CD4-positive, alpha-beta T cell (primary cell): ENCODE results near the gene ZSCAN18. TPM values are rescaled to one million over a fixed set of nuclear protein-coding genes. Genes with fewer than 3 reads are reported as not detected.

Experiments
- ATAC-seq: fragments of 200-7000 bp; cut with Tn5 transposase; one replicate; pipeline ENCODE4 v1.10.0; 2022; ENCODE audit warnings: mild to moderate bottlenecking; ENCODE audit not compliant: poor library complexity
- CTCF ChIA-PET: fragments of 350-600 bp; sonication (Branson Sonifier 250); formaldehyde crosslinking; loops from one replicate; lab custom pipeline; 2021; ENCODE audit warnings: antibody characterized with exemption, inconsistent platforms; lab: Charles Lee
- POLR2A ChIA-PET: fragments of 350-600 bp; sonication (Branson Sonifier 250); formaldehyde crosslinking; loops from one replicate; lab custom pipeline; 2021; ENCODE audit warnings: antibody characterized with exemption, inconsistent platforms; lab: Charles Lee
- DNase-seq, 14 experiments: peaks; one replicate each; pipeline ENCODE4 v3.0.0-alpha.2; 2013 to 2020; ENCODE audit warnings: mixed read lengths in 2 of 14
- H3K27ac ChIP-seq, 2 donors: one replicate each; pipeline versions ENCODE4 v1.5.1 to v1.7.0; 2013; ENCODE audit warnings: low read length in 2 of 2, low read depth in 1 of 2, mild to moderate bottlenecking in 1 of 2
- H3K27me3 ChIP-seq, 2 experiments: 1 replicate in 1 of 2; 2 replicates in 1 of 2; pipeline versions ENCODE4 v1.6.1 to v1.7.0; 2013; ENCODE audit warnings: low read length in 2 of 2, control low read depth in 1 of 2, mild to moderate bottlenecking in 1 of 2, moderate library complexity in 1 of 2; ENCODE audit not compliant: insufficient read depth in 2 of 2, control insufficient read depth in 1 of 2
- H3K36me3 ChIP-seq: one replicate; pipeline ENCODE4 v1.6.1; 2013; ENCODE audit warnings: low read length, control low read depth; ENCODE audit not compliant: insufficient read depth
- H3K4me1 ChIP-seq: one replicate; pipeline ENCODE4 v1.6.1; 2013; ENCODE audit warnings: low read length, control low read depth; ENCODE audit not compliant: insufficient read depth
- H3K4me3 ChIP-seq: one replicate; pipeline ENCODE4 v1.5.1; 2013; ENCODE audit warnings: mild to moderate bottlenecking, low read length, moderate library complexity
- H3K9me3 ChIP-seq, 2 experiments: 1 replicate in 1 of 2; 2 replicates in 1 of 2; pipeline versions ENCODE4 v1.6.1 to v1.7.0; 2013; ENCODE audit warnings: low read length in 2 of 2, mild to moderate bottlenecking in 2 of 2, control low read depth in 1 of 2, moderate library complexity in 1 of 2; ENCODE audit not compliant: control insufficient read depth in 1 of 2, insufficient read depth in 1 of 2
- H3K27ac Mint-ChIP-seq: one replicate; pipeline ENCODE4 v1.8.0; 2020; ENCODE audit warnings: mixed read lengths
- H3K27me3 Mint-ChIP-seq: one replicate; pipeline ENCODE4 v1.8.0; 2021; ENCODE audit warnings: mixed read lengths
- H3K36me3 Mint-ChIP-seq: one replicate; pipeline ENCODE4 v1.8.0; 2021; ENCODE audit warnings: low read depth, mixed read lengths
- H3K4me1 Mint-ChIP-seq: one replicate; pipeline ENCODE4 v1.8.0; 2021; ENCODE audit warnings: low read depth, mixed read lengths
- H3K4me3 Mint-ChIP-seq: one replicate; pipeline ENCODE4 v1.8.0; 2020; ENCODE audit warnings: mild to moderate bottlenecking, mixed read lengths
- H3K9me3 Mint-ChIP-seq: one replicate; pipeline ENCODE4 v1.8.0; 2020; ENCODE audit warnings: mixed read lengths
- CTCF ChIP-seq: fragments of 200-600 bp; IDR thresholded peaks from one replicate; pipeline ENCODE4 v1.8.0; 2022; ENCODE audit warnings: antibody characterized with exemption, mild to moderate bottlenecking
- intact Hi-C, 2 experiments: fragments of 100-400 bp; cut with DNase I in 1 of 2; cut with micrococcal nuclease in 1 of 2; formaldehyde crosslinking; loops; one replicate each; pipeline versions ENCODE4 v1.15.1 to v1.9.0; 2023 to 2025; cut with DNase I, micrococcal nuclease
- total RNA-seq, 174 experiments: library from RNA in 2 of 174; stranded (reverse) in 2 of 174; gene quantifications; one replicate each; pipeline ENCODE4 v1.2.3 and lab custom pipeline; 2021 to 2026

ZSCAN18 gene
- total RNA-seq, 2 experiments from 2014 or later, result 57.1 to 58.8 TPM

- DNase-seq (no peak), ATAC-seq (no peak)
- intact Hi-C loops, result no loop called here
- Mint-ChIP-seq H3K27me3 (peaks cover 26% of the 10 kb centered on the region), H3K36me3 (peaks cover 57% of the 10 kb centered on the region), H3K4me1 (peaks cover 6% of the 10 kb centered on the region), H3K27ac (no peak overlapping the region), H3K9me3 (peaks cover 8% of the 10 kb centered on the region), H3K4me3 (no peak overlapping the region)
- TF ChIP-seq CTCF, result no peak
- ChIA-PET CTCF (no interaction called here), POLR2A (no interaction called here)
- Histone ChIP-seq H3K36me3 (no peaks in the 10 kb centered on the region), H3K27me3 (peaks cover 0 to 22% of the 10 kb centered on the region in 2 experiments), H3K4me1 (peaks cover 12% of the 10 kb centered on the region), H3K4me3 (no peak overlapping the region), H3K9me3 (peaks cover 81 to 96% of the 10 kb centered on the region in 2 experiments), H3K27ac (no peak overlapping the region)
These were observed 41.2 kb downstream of the ZSCAN18 start for GRCh38 chr19:58056861-58057260.

GRCh38 chr19:58056261-58056660 is 41.8 kb downstream of the ZSCAN18 start:
- POLR2A ChIA-PET, result no interaction called here
- Mint-ChIP-seq H3K9me3 (peaks cover 8% of the 10 kb centered on the region), H3K27ac (no peak overlapping the region), H3K27me3 (peaks cover 26% of the 10 kb centered on the region), H3K36me3 (peaks cover 55% of the 10 kb centered on the region), H3K4me3 (no peak overlapping the region), H3K4me1 (peaks cover 6% of the 10 kb centered on the region)
- peaks cover 0 to 22% of the 10 kb centered on the region in 2 experiments for H3K27me3 ChIP-seq
- CTCF ChIA-PET, result no interaction called here
- intact Hi-C loops, result no loop called here
- peaks cover 12% of the 10 kb centered on the region for H3K4me1 ChIP-seq
- DNase-seq, result no peak
- TF ChIP-seq CTCF, result no peak
- H3K27ac ChIP-seq, result no peak overlapping the region
- H3K36me3 ChIP-seq, result no peaks in the 10 kb centered on the region
- H3K9me3 ChIP-seq, result peaks cover 81 to 98% of the 10 kb centered on the region in 2 experiments
- no peak for ATAC-seq
- no peak overlapping the region for H3K4me3 ChIP-seq

- Histone ChIP-seq H3K27me3 (peaks cover 0 to 22% of the 10 kb centered on the region in 2 experiments), H3K36me3 (no peaks in the 10 kb centered on the region), H3K9me3 (peaks cover 72 to 98% of the 10 kb centered on the region in 2 experiments), H3K4me3 (no peak overlapping the region), H3K27ac (no peak overlapping the region), H3K4me1 (peaks cover 12% of the 10 kb centered on the region)
- DNase-seq, result no peak
- H3K9me3 Mint-ChIP-seq, result peaks cover 11% of the 10 kb centered on the region
- H3K4me1 Mint-ChIP-seq, result peaks cover 6% of the 10 kb centered on the region
- ChIA-PET POLR2A (no interaction called here), CTCF (no interaction called here)
- no peak for ATAC-seq
- H3K4me3 Mint-ChIP-seq, result no peak overlapping the region
- no peak for TF ChIP-seq CTCF
- H3K27ac Mint-ChIP-seq, result no peak overlapping the region
- H3K36me3 Mint-ChIP-seq, result peaks cover 48% of the 10 kb centered on the region
- intact Hi-C loops, result no loop called here
- H3K27me3 Mint-ChIP-seq, result peaks cover 26% of the 10 kb centered on the region
These were observed 42.8 kb downstream of the ZSCAN18 start for GRCh38 chr19:58054901-58055874.
